Left kidney (tissue), 8 donors: ENCODE measurements around the gene CTSC. TPM values are rescaled to one million over a fixed set of nuclear protein-coding genes. Genes with fewer than 3 reads are reported as not detected.

Experiments used
- DNase-seq: peaks from one replicate; pipeline ENCODE4 v3.0.0-alpha.2; 2013
- long read RNA-seq, 8 donors: transcript quantifications; one replicate each; lab custom pipeline, GENCODE V29; 2026
- polyA plus RNA-seq: library from polyadenylated mRNA; unstranded; fragments of 120-200 nt; gene quantifications from one replicate; pipeline ENCODE4 v1.2.1, GENCODE V29; 2013; ENCODE audit not compliant: insufficient read length

Gene CTSC
- polyA plus RNA-seq = 223 TPM
- long read RNA-seq, donor 1, full-length matches to known transcripts = 89 of 110 reads
- long read RNA-seq, donor 1, partial matches to known transcripts = 21 of 110 reads
- long read RNA-seq, donor 1, other reads (novel, unspliced or antisense) = 0 of 110 reads
- long read RNA-seq, donor 2, full-length matches to known transcripts = 105 of 111 reads
- long read RNA-seq, donor 2, partial matches to known transcripts = 6 of 111 reads
- long read RNA-seq, donor 2, other reads (novel, unspliced or antisense) = 0 of 111 reads
- long read RNA-seq, donor 3, full-length matches to known transcripts = 47 of 62 reads
- long read RNA-seq, donor 3, partial matches to known transcripts = 15 of 62 reads
- long read RNA-seq, donor 3, other reads (novel, unspliced or antisense) = 0 of 62 reads
- long read RNA-seq, donor 4, full-length matches to known transcripts = 9 of 9 reads
- long read RNA-seq, donor 4, partial matches to known transcripts = 0 of 9 reads
- long read RNA-seq, donor 4, other reads (novel, unspliced or antisense) = 0 of 9 reads
- long read RNA-seq, donor 5, full-length matches to known transcripts = 105 of 148 reads
- long read RNA-seq, donor 5, partial matches to known transcripts = 43 of 148 reads
- long read RNA-seq, donor 5, other reads (novel, unspliced or antisense) = 0 of 148 reads
- long read RNA-seq, donor 6, full-length matches to known transcripts = 65 of 96 reads
- long read RNA-seq, donor 6, partial matches to known transcripts = 31 of 96 reads
- long read RNA-seq, donor 6, other reads (novel, unspliced or antisense) = 0 of 96 reads
- long read RNA-seq, donor 7, full-length matches to known transcripts = 93 of 113 reads
- long read RNA-seq, donor 7, partial matches to known transcripts = 20 of 113 reads
- long read RNA-seq, donor 7, other reads (novel, unspliced or antisense) = 0 of 113 reads
- long read RNA-seq, donor 8, full-length matches to known transcripts = 32 of 32 reads
- long read RNA-seq, donor 8, partial matches to known transcripts = 0 of 32 reads
- long read RNA-seq, donor 8, other reads (novel, unspliced or antisense) = 0 of 32 reads

DNA sequence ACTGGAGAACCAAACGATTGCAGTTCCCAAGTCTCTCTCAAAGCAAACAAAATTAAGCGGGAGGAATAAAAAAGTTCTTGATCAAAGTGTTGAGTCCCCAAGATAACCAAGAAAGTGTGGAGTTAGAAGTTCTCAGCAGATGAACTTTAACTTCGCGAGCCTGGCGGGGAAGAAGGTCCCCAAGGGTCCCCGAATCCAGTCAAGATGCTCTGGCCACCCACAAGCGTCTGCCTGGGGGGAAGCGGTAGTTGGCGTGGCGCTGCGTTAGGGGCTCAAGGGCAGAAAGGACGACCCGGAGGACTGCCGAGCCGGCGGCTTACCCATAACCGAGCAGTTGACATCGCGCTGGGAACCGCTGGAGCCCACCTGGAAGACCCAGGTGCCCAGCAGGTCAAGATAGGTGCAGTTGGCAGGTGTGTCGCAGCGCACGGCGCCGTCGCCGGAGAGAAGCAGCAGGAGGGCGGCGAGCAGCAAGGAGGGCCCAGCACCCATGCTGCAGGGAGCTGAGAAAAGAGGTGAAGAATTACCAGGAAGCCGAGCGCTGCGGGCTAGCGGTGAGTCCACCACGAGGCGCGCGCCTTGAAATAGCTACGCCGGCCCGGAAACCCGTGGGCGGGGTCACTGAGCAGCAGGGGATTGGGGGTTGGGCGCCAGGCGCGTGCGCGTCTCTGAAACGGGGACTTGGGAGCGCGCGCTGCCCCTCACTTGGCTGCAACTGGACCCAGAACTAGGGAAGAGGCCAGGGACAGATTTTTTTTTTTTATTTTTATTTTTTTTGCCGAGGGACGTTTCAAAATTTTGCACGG, at the start of gene CTSC:
TSS of gene CTSC (minus strand) at position 556 of the 806 bp plus-strand sequence. CDS start at position 492, 64 bp downstream.
- peak; percentile 91 for DNase-seq

DNA sequence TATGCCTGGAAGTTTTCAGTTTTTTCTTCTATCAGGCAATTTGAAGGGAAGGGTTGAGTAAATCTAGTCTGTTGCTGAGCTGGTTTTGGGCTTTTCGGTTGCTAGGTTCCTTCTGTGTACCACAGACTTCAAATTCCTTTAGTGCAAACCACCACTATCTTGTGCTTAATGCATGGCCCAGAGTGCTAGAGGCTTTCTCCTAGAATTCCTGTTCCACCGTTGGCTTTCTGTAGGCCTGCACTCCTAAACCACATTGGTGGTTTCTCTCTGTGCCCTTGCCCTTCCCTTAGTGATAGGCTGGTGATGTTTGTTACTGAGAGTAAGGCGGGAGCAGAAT, 47.1 kb upstream of the CTSC start:
- no peak for DNase-seq

DNA sequence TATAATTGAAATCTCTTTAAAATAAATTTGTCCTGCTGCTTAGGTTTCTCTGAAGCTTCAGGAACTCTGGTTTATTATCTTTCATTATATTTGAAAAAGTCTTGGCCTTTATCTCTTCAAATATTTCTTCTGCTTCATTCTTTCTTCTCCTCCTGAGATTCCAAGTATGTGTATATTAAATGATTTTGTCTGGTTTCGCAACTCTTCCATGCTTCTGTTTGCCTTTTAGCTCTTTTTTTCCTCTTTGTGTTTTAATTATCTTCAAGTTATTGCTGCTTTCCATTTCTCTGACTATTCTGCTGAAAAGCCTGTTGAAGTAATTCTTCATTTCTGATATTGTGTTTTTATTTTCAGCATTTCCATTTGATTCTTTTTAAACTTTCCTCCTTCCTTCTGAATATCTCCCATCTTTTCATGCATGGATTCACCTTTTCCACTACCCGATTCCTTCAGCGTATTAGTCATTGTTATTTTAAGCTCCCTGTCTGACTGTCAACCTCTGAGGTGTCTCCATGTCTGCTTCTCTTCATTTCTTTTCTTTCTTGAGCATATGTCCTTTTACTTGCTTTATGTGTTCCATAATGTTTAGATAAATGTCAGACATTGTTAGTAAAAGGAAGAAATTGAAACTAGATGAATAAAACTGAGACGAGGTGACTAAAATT, 46.6 kb upstream of the CTSC start:
- DNase-seq = no peak

DNA sequence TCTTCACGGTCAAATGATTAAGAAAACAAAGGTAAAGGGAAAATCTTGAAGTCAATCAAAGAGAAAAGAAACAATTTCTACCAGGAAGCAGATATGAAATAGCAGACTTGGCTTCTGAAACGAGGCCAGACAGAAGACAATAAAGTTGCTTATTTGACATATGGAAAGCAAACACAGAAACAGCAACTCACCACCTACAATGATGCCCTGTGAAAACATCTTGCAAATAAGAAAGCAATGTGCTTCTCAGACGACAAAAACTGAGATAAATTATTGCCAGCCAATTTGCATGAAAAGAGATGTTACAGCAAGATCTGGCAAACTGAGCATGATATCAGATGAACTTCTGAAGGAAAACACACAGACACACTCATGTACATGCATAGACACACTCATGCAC, 45.9 kb upstream of the CTSC start:
- DNase-seq = no peak

DNA sequence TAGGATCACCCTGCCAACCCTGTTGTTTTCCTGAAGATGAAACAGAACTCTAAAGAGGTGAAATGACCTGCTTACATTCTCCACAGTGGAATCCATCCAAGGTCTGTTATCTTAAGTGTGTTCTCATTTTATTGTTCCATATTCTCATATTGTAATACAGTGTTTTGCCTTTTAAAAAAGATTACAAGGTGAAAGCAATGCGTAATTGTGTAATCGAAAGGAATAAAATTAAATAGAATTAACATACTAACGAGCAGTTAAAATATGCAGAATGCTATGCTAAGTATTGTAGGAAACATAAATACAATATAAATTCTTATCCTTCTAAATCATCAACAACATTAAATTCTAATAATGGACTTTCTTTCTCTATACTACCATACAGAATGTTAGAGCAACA, 41.6 kb upstream of the CTSC start:
- no peak for DNase-seq

DNA sequence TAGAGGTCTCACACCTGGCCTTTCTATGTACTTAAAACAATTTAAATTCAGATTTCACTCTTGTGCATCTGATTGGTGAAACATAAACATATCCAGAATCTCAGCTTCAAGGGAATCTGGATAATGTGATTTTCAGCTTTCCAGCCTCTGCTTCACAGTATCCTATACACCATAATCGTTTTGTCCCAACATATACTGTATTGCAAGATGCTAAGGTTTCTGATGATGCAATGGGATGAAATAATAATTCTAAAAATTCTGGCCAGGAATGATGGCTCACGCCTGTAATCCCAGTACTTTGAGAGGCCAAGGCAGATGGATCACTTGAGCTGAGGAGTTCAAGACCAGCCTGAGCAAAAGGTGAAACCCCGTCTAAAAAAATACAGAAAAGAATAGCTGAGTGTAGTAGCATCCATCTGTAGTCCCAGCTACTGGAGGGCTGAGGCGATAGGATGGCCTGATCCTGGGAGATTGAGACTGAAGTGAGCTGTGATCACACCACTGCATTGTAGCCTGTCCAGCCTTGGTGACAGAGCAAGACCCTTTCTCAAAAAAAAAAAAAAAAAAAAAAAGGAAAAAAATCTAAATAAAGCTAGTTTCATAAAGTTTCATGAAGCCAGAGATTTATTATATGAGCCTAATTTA, 41.0 kb upstream of the CTSC start:
- DNase-seq = no peak

DNA sequence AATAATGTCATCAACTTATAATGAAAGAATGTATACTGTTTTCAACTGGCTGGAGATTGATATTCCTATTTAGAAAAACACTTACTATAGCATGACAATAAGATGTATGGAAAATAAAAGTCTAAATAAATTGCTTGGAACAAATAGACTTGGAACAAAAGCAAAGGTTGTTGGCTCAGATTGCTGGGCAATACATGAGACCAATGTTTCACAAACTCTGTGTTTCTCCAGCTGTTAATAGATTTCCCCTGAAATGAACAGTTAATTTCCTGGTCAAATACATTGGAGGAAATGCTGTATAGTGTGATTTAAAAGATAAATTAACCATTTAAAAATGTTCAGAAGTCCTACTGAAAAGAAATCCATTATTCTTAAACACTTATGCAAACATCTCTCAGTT, 40.1 kb upstream of the CTSC start:
- DNase-seq = no peak

DNA sequence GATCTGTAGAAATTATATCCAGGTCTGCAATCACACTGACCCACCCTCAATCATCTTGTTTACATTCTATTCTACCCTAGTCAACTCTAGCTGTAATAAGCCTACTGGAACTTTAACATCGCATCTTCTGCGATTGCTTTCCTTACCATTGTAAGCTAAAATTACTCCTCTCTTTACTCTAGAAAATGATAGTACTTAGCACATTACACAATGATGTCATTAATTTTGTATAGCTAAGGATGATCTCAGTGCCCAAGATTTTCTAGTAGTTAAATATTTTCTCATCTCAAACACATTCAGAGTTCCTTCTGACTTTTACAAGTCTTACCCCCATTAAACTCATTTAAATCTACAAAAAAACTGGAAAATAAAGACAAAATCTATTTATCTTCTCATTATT, 39.6 kb upstream of the CTSC start:
- no peak for DNase-seq

DNA sequence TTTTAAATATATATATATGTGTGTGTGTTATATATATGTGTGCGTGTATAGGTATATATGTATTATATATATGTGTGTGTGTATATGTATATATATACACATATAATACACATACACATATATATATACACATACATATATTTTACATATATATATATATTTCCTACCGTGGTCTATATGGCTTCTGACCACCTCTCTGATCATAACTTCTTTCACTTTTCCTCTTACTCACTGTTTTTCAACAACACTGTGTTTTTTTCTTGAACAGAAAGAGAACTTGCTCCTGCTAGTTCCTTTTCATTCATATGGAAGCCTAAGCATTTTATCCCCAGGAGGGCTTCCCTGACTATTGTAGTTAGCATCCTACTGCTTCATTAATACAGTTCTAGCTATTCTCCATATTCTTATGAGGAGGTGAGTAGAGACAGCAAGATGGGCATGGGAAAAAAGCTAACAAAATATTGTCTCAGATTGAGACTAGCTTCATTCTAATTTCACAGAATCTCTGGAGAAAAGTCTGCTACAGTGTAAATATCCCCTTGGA, 38.5 kb upstream of the CTSC start:
- no peak for DNase-seq

DNA sequence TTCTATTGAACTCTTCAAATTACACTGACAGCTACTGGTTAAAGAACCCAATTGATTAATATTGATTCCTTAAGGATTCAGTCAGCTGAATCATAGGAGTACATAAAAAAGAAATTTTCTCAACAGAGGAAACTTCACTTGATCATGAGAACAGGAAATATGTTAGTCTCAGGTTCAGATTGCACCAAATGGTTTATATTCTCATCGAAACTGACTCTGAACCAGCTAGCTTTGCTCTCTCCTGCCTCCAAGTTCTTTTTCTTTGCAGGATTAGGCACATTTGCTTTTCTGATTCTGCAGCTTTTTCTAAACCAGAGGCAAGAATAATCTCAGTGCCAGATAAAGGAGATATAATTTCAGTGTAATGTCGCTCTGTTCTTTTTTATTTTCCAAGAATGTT, 33.2 kb upstream of the CTSC start:
- no peak for DNase-seq

DNA sequence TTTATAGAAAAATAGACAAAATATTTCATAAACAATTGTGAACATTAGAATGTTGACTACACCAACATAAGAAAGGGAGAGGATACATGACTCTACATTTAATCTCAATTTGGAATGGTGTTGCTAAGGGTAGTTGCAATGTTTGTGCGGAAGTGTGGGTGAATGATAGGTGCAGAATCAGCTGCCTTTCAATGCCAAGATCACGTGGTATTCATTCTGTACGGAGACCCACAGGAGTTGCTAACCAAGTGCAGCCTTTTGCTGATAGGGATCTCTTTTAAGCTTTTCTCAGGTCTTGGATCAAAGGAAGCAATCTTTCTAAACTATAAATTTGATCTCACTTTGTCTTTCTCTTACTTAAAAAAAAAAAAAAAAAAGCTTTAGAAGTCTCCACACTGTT, 29.8 kb upstream of the CTSC start:
- DNase-seq = no peak

DNA sequence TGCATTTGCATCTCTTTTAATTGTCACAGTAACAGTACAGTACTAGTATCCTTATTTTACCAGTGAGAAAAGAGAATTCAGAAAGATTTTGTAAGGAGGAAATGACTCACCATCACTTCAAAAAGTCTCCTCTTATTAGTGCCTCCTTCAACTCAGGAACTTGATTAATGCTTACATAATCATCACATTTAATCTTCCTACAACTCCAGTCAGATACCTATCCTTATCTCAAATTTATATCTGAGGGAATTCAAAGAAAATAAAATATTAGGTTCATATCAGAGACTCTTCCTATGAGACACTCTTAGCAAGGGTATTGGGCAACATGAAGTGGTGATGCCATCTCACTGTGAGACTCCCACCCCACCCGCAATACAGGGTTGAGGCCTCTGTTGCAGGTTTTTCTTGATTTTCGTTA, 26.1 kb upstream of the CTSC start:
- no peak for DNase-seq

DNA sequence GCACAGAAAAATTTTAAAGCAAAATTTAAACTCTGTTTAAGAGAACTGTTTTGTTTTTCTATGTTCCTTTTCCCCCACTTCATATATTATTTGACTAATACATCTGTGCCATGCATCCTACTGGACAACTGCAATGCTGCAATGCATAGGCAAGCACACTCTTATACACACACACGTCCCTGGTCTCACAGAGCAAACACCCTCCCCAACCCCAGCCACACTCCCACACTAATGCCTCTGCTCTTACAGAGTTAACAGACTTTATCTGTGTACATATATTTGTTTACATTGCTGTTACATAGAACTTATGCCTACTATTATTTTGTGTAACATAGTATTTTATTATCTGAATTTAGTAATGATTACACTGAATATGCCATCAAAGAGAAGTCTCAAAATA, 25.5 kb upstream of the CTSC start:
- DNase-seq = no peak

DNA sequence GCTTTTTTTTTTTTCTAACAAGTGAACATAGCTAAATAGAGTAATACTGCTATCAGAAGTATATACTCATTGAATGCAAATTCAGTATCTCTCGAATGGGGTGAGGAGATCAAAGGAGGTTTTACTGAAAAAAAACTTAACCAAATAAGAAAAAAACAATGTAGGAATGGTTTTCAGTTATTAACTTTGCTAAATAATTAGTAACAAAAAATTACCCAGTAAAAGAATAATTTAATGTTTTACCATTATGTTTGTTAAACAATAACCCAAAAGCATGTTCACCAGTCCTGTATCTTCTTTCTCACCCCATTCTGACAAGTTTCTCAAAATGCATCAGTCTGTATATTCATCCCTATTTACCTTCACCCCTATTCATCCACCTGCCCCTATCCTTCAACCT, 22.6 kb upstream of the CTSC start:
- DNase-seq = no peak

DNA sequence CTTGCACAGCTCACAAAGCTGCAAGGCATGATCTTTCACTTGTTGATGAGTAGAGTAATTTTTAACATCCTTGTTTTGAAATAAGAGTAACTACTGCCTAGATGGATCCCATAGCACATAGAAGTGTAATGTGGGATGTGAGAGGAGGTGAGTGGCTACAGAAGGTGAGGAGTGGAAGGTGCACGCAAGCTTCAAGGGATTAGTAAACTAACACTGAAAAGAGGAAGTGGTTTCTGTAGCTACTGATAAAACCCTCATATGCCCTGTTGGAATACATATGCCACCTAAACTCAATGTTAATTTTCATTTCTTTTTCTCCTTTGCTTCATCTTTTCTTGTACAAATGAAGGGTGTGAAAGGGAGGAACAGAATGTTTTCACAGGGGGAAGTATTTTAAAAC, 22.0 kb upstream of the CTSC start:
- no peak for DNase-seq

DNA sequence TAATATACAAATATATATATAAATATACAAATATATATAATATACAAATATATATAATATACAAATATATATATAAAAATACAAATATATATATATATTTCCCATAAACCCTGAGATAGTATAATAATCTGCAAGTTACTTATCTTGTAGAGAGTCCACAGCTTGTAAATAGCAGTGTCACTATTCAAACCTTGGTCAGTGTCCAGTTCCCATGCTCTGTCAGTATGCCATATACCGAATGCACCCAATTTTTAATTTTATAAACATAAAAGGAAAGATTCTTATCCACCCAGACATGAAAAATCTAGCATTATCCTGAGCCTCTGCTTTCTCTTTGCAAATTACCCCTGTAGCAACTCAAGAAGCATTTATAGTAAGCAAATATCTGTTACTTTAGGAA, 21.6 kb upstream of the CTSC start:
- no peak for DNase-seq

DNA sequence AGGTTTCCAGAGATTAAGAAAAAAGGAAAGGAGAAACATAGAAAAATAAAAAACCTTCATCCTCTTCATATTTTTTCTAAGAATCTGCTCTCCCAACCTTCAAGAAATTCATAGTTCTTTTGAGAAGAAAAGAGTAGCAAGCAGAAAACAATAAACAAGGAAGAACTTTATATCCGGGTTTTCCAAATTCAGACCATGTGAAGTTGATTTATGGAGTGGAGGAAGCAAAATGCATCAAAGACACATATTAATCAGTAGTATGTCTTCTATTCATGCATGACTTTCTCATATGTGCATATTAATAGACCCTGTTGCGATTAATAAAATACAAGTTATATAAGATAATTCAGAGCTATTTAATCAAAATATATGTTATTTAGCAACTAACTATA, 20.5 kb upstream of the CTSC start:
- DNase-seq = no peak

DNA sequence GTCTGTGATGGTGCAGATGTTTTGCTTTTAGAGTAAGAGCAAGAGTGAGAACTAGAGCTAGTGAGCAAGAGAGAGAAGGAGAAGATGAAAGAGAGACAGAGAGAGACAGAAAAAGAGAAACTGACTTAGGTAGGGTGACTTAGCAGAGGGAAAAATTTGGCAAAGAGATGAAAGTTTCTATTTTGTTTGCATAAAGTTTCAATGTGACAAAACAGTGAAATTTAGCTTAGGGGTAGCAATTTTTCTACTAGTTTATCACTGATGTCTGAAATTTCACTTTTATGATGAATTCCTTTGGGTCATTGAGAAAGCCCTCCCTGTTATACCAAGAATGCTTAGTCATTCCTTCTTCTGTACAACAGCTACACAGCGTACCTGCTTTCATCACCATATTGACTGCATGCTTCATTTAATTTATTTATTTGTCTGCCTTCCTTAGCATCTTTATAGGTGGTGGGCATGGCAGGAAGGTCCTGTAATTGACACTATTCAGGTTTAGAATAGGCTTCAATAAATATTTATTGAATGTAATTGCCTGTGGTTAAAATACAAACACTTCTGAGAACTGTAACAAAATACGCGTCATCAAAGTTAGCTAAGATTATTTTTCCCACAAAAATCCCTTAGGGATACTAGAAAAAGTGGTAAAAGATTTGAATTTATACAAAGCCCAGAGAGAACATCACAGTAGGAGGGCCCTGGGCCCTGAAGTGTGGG, 19.9 kb upstream of the CTSC start:
- DNase-seq = no peak

DNA sequence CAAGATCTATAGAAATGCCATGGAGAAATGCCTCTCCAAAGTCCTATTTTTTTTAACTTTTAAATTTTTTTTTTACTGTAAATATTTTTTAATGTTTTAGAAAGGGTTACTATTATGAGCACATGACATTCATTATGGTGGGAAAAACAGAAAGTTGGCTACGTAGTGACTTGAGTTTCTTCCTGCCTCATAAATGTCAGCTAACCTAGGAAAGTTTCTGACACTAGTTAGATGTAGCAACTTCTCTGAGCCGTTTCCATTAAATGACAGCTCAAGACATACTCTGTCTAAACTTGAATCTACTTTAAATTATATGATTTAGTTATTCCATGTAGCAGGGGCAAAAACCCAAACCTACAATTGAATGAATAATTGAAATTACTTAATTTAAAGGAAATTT, 18.4 kb upstream of the CTSC start:
- DNase-seq = no peak

DNA sequence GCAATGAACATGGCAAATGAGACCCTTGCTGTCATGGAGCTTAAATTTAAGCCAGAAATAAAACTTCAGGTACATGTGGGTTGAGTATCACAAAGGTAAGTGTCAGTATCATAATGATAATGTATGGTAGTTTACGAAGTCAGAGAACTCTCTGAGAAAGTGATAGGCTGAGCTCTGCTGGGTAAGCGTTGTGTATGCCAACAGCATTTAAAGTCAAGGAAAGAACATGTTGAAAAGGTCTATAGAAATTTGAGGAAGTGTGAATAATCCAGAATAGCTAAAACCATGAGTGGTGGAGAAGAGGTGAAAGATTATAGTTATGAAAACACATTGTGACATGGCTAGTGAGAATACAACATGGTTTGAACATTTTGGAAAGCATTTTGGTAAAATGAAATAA, 17.4 kb upstream of the CTSC start:
- no peak for DNase-seq
